ENCODE data around the gene TM4SF5.
A peak's percentile ranks its signal among the peaks of the same experiment; 100 is the strongest.

Gene TM4SF5

GRCh38 chr17:4766723-4767122 is 5.0 kb upstream of the TM4SF5 start:
- Mint-ChIP-seq H3K4me3 (no peak overlapping the region), H3K27ac (no peak overlapping the region), H3K27me3 (ENCODE audit: low read depth) (peaks cover 8% of the 10 kb centered on the region), H3K4me1 (ENCODE audit: low read depth) (peaks cover 6% of the 10 kb centered on the region), H3K9me3 (no peaks in the 10 kb centered on the region), H3K36me3 (ENCODE audit: low read depth) (no peaks in the 10 kb centered on the region)
- DNase-seq (ENCODE audit: low spot score), result no peak

GRCh38 chr17:4768298-4768697 is 3.4 kb upstream of the TM4SF5 start:
- Mint-ChIP-seq H3K4me3 (no peak overlapping the region), H3K4me1 (ENCODE audit: low read depth) (peaks cover 10% of the 10 kb centered on the region), H3K27ac (no peak overlapping the region), H3K27me3 (ENCODE audit: low read depth) (peaks cover 5% of the 10 kb centered on the region), H3K9me3 (no peaks in the 10 kb centered on the region), H3K36me3 (ENCODE audit: low read depth) (no peaks in the 10 kb centered on the region)
- no peak for DNase-seq (ENCODE audit: low spot score)

- Mint-ChIP-seq H3K27ac (no peak overlapping the region), H3K36me3 (ENCODE audit: low read depth) (no peaks in the 10 kb centered on the region), H3K9me3 (no peaks in the 10 kb centered on the region), H3K4me1 (ENCODE audit: low read depth) (peaks cover 10% of the 10 kb centered on the region), H3K27me3 (ENCODE audit: low read depth) (peaks cover 10% of the 10 kb centered on the region), H3K4me3 (no peak overlapping the region)
- no peak for DNase-seq (ENCODE audit: low spot score)
These were observed 2.1 kb upstream of the TM4SF5 start for GRCh38 chr17:4769628-4770027.

- Mint-ChIP-seq H3K4me1 (ENCODE audit: low read depth) (peaks cover 10% of the 10 kb centered on the region), H3K4me3 (no peak overlapping the region), H3K36me3 (ENCODE audit: low read depth) (no peaks in the 10 kb centered on the region), H3K9me3 (no peaks in the 10 kb centered on the region), H3K27ac (no peak overlapping the region), H3K27me3 (ENCODE audit: low read depth) (peaks cover 10% of the 10 kb centered on the region)
- no peak for DNase-seq (ENCODE audit: low spot score)
These were observed 538 bp downstream of the TM4SF5 start for GRCh38 chr17:4772235-4772613.

GRCh38 chr17:4777969-4778760 is 6.5 kb downstream of the TM4SF5 start:
- Mint-ChIP-seq H3K4me1 (ENCODE audit: low read depth) (peaks cover 1% of the 10 kb centered on the region), H3K27me3 (ENCODE audit: low read depth) (peaks cover 29% of the 10 kb centered on the region), H3K4me3 (no peak overlapping the region), H3K27ac (no peak overlapping the region), H3K36me3 (ENCODE audit: low read depth) (no peaks in the 10 kb centered on the region), H3K9me3 (no peaks in the 10 kb centered on the region)
- no peak for DNase-seq (ENCODE audit: low spot score)

GRCh38 chr17:4780325-4780955 is 8.8 kb downstream of the TM4SF5 start:
- Mint-ChIP-seq H3K36me3 (ENCODE audit: low read depth) (no peaks in the 10 kb centered on the region), H3K9me3 (no peaks in the 10 kb centered on the region), H3K4me1 (ENCODE audit: low read depth) (peaks cover 3% of the 10 kb centered on the region), H3K4me3 (no peak overlapping the region), H3K27me3 (ENCODE audit: low read depth) (peaks cover 45% of the 10 kb centered on the region), H3K27ac (no peak overlapping the region)
- no peak for DNase-seq (ENCODE audit: low spot score)

- no peaks in the 10 kb centered on the region for H3K9me3 Mint-ChIP-seq
- no peak for DNase-seq (ENCODE audit: low spot score)
- H3K36me3 Mint-ChIP-seq (ENCODE audit: low read depth), result no peaks in the 10 kb centered on the region
- no peak overlapping the region for H3K27ac Mint-ChIP-seq
- no peak overlapping the region for H3K4me3 Mint-ChIP-seq
- peaks cover 15% of the 10 kb centered on the region for H3K4me1 Mint-ChIP-seq (ENCODE audit: low read depth)
- H3K27me3 Mint-ChIP-seq (ENCODE audit: low read depth), result peaks cover 66% of the 10 kb centered on the region
These were observed 11.0 kb downstream of the TM4SF5 start for GRCh38 chr17:4782652-4783051.

- Mint-ChIP-seq H3K27ac (no peak overlapping the region), H3K9me3 (no peaks in the 10 kb centered on the region), H3K4me1 (ENCODE audit: low read depth) (peaks cover 18% of the 10 kb centered on the region), H3K4me3 (peak overlapping the region; percentile 34), H3K36me3 (ENCODE audit: low read depth) (peaks cover 3% of the 10 kb centered on the region), H3K27me3 (ENCODE audit: low read depth) (peaks cover 67% of the 10 kb centered on the region)
- no peak for DNase-seq (ENCODE audit: low spot score)
These were observed 13.8 kb downstream of the TM4SF5 start for GRCh38 chr17:4785311-4786105.

- no peak for DNase-seq (ENCODE audit: low spot score)
- no peak within 1 kb of the TSS for H3K27ac Mint-ChIP-seq
- peak within 1 kb of the TSS; percentile 34 for H3K4me3 Mint-ChIP-seq
- peaks cover 22% of the 10 kb centered on the region for H3K4me1 Mint-ChIP-seq (ENCODE audit: low read depth)
- no peaks in the 10 kb centered on the region for H3K9me3 Mint-ChIP-seq
- H3K36me3 Mint-ChIP-seq (ENCODE audit: low read depth), result peaks cover 3% of the 10 kb centered on the region
- peaks cover 62% of the 10 kb centered on the region for H3K27me3 Mint-ChIP-seq (ENCODE audit: low read depth)
These were observed 14.4 kb downstream of the TM4SF5 start, which contains the start of gene VMO1 for GRCh38 chr17:4786106-4786511. Gene VMO1 (minus strand): TSS chr17:4786364. CDS start chr17:4786352, 12 bp downstream.

GRCh38 chr17:4786516-4786915 is 14.8 kb downstream of the TM4SF5 start:
- DNase-seq (ENCODE audit: low spot score), result no peak
- no peak overlapping the region for H3K27ac Mint-ChIP-seq
- H3K4me1 Mint-ChIP-seq (ENCODE audit: low read depth), result peaks cover 23% of the 10 kb centered on the region
- no peak overlapping the region for H3K4me3 Mint-ChIP-seq
- H3K36me3 Mint-ChIP-seq (ENCODE audit: low read depth), result peaks cover 3% of the 10 kb centered on the region
- H3K27me3 Mint-ChIP-seq (ENCODE audit: low read depth), result peaks cover 62% of the 10 kb centered on the region
- no peaks in the 10 kb centered on the region for H3K9me3 Mint-ChIP-seq

GRCh38 chr17:4788159-4788806 is 16.6 kb downstream of the TM4SF5 start:
- H3K4me3 Mint-ChIP-seq, result peak overlapping the region; percentile 61
- H3K27me3 Mint-ChIP-seq (ENCODE audit: low read depth), result peaks cover 52% of the 10 kb centered on the region
- peaks cover 22% of the 10 kb centered on the region for H3K4me1 Mint-ChIP-seq (ENCODE audit: low read depth)
- peaks cover 3% of the 10 kb centered on the region for H3K36me3 Mint-ChIP-seq (ENCODE audit: low read depth)
- no peak overlapping the region for H3K27ac Mint-ChIP-seq
- DNase-seq (ENCODE audit: low spot score), result no peak
- no peaks in the 10 kb centered on the region for H3K9me3 Mint-ChIP-seq

- peak within 1 kb of the TSS; percentile 73 for H3K4me3 Mint-ChIP-seq
- no peaks in the 10 kb centered on the region for H3K9me3 Mint-ChIP-seq
- H3K4me1 Mint-ChIP-seq (ENCODE audit: low read depth), result peaks cover 25% of the 10 kb centered on the region
- H3K27me3 Mint-ChIP-seq (ENCODE audit: low read depth), result peaks cover 45% of the 10 kb centered on the region
- H3K27ac Mint-ChIP-seq, result peak within 1 kb of the TSS; percentile 68
- peaks cover 3% of the 10 kb centered on the region for H3K36me3 Mint-ChIP-seq (ENCODE audit: low read depth)
- DNase-seq (ENCODE audit: low spot score), result no peak
These were observed 17.4 kb downstream of the TM4SF5 start, which contains the start of gene GLTPD2 for GRCh38 chr17:4788807-4789700. Gene GLTPD2 (plus strand): TSS chr17:4788964. CDS start chr17:4789012, 48 bp downstream.

- peaks cover 3% of the 10 kb centered on the region for H3K36me3 Mint-ChIP-seq (ENCODE audit: low read depth)
- peaks cover 25% of the 10 kb centered on the region for H3K4me1 Mint-ChIP-seq (ENCODE audit: low read depth)
- peak overlapping the region; percentile 73 for H3K4me3 Mint-ChIP-seq
- DNase-seq (ENCODE audit: low spot score), result no peak
- H3K27me3 Mint-ChIP-seq (ENCODE audit: low read depth), result peaks cover 39% of the 10 kb centered on the region
- H3K27ac Mint-ChIP-seq, result peak overlapping the region; percentile 68
- H3K9me3 Mint-ChIP-seq, result no peaks in the 10 kb centered on the region
These were observed 17.9 kb downstream of the TM4SF5 start for GRCh38 chr17:4789701-4789950.
